Right ventricle myocardium inferior (tissue), 1 donor: ENCODE results near the gene ARMC2. TPM values are rescaled to one million over a fixed set of nuclear protein-coding genes. Genes with fewer than 3 reads are reported as not detected.

Source experiments
- ATAC-seq: fragments of 200-7000 bp; cut with Tn5 transposase; one replicate; pipeline ENCODE4 v1.9.1; 2020; ENCODE audit warnings: mild to moderate bottlenecking, moderate library complexity
- DNase-seq: peaks from one replicate; pipeline ENCODE4 v3.0.0; 2021; ENCODE audit errors: missing footprints
- intact Hi-C: fragments of 100-400 bp; cut with DNase I; formaldehyde crosslinking; loops from one replicate; pipeline ENCODE4 v1.11.0; 2022
- total RNA-seq: library from RNA; stranded (reverse); fragmentation: NEBNext Ultra II Directional; extraction: Animal tissue kit (Norgen Biotek cat#: 25700); gene quantifications from one replicate; pipeline ENCODE4 v1.2.1, GENCODE V29; 2021
- donor health status: DM: no; HTN: yes; CAD: no; lungs with severe emphysema.

ARMC2 gene
- total RNA-seq, 1 donor from 2014 or later: 9.5 TPM

DNA sequence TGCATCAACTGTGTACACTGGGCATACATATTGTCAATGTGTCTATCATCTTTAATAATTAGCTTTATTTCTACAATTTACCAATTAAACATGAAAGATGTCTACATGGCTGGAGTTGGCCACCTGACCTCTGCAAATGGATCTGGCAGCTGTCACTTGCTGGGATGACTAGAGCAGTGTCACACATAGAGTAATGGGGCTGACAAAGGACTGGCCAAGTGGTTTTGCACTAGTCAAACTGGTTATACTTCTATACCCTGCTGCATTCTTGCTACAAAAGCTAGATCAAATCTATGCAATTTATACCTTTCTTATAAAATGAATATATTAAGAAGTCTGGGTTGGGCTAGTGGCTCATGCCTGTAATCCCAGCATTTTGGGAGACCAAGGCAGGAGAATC lies 147.1 kb downstream of the ARMC2 start:
- ATAC-seq: no peak
- intact Hi-C loops: no loop called here
- DNase-seq: no peak

DNA sequence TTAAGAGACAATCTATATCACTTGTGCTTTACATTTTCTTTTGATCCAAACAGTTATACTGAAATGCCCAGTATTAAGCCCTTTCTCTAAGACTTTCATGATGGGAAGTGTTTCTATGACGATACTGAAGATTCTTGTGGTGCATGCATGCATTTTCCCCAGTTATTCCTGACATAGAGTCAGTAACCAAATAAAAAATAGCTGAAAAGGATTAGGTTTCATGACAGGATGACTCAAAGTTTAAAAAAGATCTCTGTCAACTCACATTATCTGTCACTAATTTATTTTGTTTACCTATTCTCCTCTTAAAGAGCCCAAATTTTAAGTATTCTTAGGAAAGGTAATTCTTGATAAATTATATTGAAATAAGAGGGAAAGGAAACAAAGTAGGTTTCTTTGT lies 148.0 kb downstream of the ARMC2 start:
- intact Hi-C loops: no loop called here
- no peak for DNase-seq
- no peak for ATAC-seq

DNA sequence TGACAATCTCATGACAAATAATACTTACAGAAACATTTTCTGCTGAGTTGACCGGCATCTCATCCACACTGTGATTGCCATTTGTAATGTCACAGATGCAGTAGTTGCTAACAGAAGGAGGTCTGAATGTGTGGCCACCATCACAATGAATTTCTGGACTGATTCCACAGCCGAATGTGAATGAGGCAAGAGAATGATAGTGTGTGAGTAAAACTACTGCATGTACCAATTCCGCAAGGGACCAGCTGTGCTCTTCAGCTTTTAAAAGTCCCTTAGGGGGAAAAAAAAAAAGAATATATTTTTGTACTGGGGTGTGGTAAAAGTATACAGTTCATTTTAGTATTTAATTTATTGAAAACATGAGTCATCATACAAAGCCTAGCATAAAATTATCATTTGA lies 150.3 kb downstream of the ARMC2 start:
- intact Hi-C loops: no loop called here
- ATAC-seq (no peak), DNase-seq (no peak)

DNA sequence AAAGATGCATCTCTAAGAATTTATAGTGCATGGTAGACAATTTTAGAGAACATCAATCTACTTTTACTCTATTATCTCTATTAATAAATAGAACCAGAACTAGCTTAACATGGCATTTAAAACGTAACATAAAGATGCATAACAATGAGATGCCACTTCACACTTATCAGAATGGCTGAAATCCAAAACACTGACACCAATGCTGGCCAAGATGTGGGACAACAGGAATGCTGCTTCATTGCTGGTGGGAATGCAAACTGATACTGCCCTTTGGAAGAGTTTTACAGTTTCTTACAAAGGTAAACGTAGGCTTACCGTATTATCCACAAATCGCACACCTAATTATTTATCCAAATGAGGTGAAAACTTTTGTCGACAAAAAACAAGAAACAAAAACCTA lies 151.2 kb downstream of the ARMC2 start:
- intact Hi-C loops: no loop called here
- ATAC-seq (no peak), DNase-seq (no peak)

- no peak for ATAC-seq
- intact Hi-C loops: no loop called here
- DNase-seq: no peak
Observed at GRCh38 chr6:109000289-109000688, 152.1 kb downstream of the ARMC2 start.

GRCh38 chr6:109001291-109001894 lies 153.2 kb downstream of the ARMC2 start:
- DNase-seq (no peak), ATAC-seq (no peak)
- intact Hi-C loops: no loop called here

GRCh38 chr6:109002051-109002697 lies 154.0 kb downstream of the ARMC2 start:
- peak; percentile 83 for ATAC-seq
- DNase-seq: no peak
- intact Hi-C loops: no loop called here

DNA sequence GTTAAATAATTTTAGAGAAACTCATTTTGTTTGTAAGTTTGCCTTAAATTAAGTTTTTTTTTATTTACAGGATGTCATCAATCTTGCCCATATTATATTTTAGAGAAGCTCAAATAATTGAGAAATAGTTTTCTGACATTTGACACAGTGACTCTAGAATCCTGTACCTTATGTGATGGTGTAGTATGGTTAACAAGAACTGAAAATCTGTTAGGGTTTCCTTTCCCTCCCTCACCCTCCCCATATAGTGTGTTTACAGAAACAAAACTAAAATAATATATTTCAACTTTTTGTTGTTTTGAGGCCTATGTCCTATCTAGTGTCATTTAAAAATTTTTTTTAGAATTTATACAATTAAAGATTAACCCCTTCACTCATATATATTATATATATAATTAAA lies 154.7 kb downstream of the ARMC2 start:
- intact Hi-C loops: no loop called here
- no peak for ATAC-seq
- DNase-seq: no peak

GRCh38 chr6:109006818-109007217 lies 158.6 kb downstream of the ARMC2 start:
- ATAC-seq (no peak), DNase-seq (no peak)
- intact Hi-C loops: loop anchor here (5.0 kb wide), 2 partner anchors 65 to 105 kb away; no protein-coding TSS in a partner anchor

- intact Hi-C loops: loop anchor here (5.0 kb wide), 2 partner anchors 65 to 105 kb away; no protein-coding TSS in a partner anchor
- no peak for DNase-seq
- no peak for ATAC-seq
Observed at GRCh38 chr6:109007521-109007920, 159.3 kb downstream of the ARMC2 start.

- intact Hi-C loops: loop anchor here (2.0 to 5.0 kb wide), 3 partner anchors 63 to 106 kb away; no protein-coding TSS in a partner anchor
- ATAC-seq (no peak), DNase-seq (no peak)
Observed at GRCh38 chr6:109008054-109008453, 159.8 kb downstream of the ARMC2 start.

DNA sequence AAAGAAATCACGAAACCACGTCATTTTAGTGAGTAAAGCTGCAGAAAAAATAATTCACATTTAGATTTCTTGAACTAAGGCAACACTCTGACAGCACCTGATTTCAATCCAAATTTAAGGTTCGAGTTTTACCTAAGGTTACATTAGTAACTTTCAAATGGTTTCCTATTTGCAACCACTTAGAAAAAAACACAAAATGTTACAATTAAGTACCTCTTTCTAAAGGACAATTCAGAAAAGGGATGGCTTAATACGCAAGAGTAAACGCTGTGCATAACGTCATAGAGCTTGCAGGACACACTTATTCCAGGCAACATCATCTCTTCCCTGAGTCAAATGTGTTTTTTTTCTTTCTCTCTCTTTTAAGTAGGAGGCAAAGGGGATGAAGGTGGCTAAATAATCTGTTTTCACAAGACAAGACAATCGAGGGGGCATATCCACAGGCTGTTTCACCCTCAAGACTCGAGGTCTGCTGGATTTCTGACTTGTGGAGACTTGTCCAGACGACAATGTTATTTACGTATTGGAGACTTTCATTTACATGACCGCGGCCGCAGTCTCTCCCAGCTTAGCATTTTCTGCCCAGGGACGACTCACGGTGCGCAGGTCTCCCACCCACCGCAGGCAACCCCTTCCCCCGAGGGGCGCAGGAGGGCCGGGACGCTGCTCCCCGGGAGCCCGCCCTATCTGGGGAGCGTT lies 160.5 kb downstream of the ARMC2 start:
- no peak for DNase-seq
- intact Hi-C loops: loop anchor here (2.0 to 5.0 kb wide), 3 partner anchors 64 to 106 kb away; no protein-coding TSS in a partner anchor

GRCh38 chr6:109009236-109009961 lies 161.2 kb downstream of the ARMC2 start:
- peak; percentile 97 for ATAC-seq
- intact Hi-C loops: loop anchor here (2.0 to 5.0 kb wide), 3 partner anchors 63 to 107 kb away; no protein-coding TSS in a partner anchor
- peak; percentile 99 for DNase-seq

More for the DNA sequence above, 160.5 kb downstream of the ARMC2 start:
- ATAC-seq: peak; percentile 29

- DNase-seq: no peak
- ATAC-seq: no peak
- intact Hi-C loops: loop anchor here (2.0 to 5.0 kb wide), 4 partner anchors 47 to 108 kb away; no protein-coding TSS in a partner anchor
Observed at GRCh38 chr6:109009962-109010704, 161.9 kb downstream of the ARMC2 start.

DNA sequence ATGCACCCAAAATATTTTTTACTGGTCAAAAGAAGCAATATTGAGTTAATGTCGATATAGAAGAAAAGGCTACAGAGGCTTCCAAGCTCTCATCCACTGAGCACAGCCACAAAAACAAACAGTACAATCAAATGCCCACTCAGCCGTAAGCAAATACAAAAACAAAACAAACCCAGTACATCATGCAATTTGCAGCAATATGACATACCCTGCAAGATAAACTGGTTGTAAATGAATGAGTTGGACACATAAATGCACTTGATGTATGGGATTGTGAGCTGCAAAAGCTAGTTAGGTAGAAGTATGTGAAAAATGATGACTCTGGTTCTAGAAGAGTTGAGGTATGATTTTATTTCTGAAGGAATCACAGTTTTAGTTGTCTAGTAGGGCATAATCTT lies 162.5 kb downstream of the ARMC2 start:
- no peak for ATAC-seq
- intact Hi-C loops: loop anchor here (5.0 kb wide), 1 partner anchor 47 kb away; no protein-coding TSS in a partner anchor
- no peak for DNase-seq

DNA sequence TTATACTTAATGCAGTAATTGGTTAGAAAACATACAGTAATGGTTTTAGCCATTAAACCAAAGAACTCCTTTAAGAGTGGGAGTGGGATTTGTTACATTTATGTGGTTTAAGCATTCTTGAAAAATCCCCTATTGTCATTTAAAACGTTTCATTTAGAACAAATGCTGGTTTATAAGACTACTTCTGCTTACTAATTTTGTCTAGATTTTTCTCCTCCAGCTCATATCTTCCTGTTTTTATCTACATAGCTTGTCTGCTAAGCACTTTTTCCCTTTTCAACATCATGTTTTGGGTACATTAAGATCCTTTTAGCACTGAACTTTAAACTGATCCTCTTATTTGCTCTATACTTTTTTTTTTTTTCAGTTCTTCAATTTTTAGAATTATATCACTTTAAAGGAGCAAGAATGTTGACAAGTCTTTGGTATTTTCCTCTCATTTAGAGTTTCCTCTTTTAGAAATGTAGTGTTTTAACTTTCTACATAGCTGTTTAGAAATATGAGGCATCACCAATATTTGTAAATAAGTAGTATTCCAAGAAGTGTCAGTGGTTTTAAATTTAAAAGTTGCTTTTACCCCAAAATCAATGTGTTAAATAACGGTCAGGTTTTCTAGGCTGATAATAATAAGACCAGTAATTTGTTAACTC lies 165.6 kb downstream of the ARMC2 start:
- intact Hi-C loops: loop anchor here (5.0 kb wide), 1 partner anchor 44 kb away; no protein-coding TSS in a partner anchor
- ATAC-seq: no peak
- DNase-seq: no peak

- ATAC-seq (no peak), DNase-seq (no peak)
- intact Hi-C loops: loop anchor here (5.0 kb wide), 1 partner anchor 43 kb away; no protein-coding TSS in a partner anchor
Observed at GRCh38 chr6:109014606-109015005, 166.4 kb downstream of the ARMC2 start.

- intact Hi-C loops: no loop called here
- ATAC-seq (no peak), DNase-seq (no peak)
Observed at GRCh38 chr6:109015176-109015575, 167.0 kb downstream of the ARMC2 start.
